HCT116 (cell line): ENCODE measurements around the gene JADE1.

ENCODE experiments used
- CTCF ChIP-seq, 3 experiments: fragments of 200-600 bp in 1 of 3; sonication (generic) in 1 of 3; IDR thresholded peaks in 2 of 3; conservative IDR thresholded peaks in 1 of 3; 2 replicates each; pipeline ENCODE4 v1.5.1; 2012 to 2017; ENCODE audit warnings: low read depth in 2 of 3, low read length in 2 of 3, antibody characterized with exemption in 1 of 3, borderline replicate concordance in 1 of 3, control low read depth in 1 of 3, mild to moderate bottlenecking in 1 of 3, mixed read lengths in 1 of 3, mixed run types in 1 of 3, moderate library complexity in 1 of 3; ENCODE audit not compliant: insufficient read depth in 1 of 3
- POLR2AphosphoS5 ChIP-seq: IDR thresholded peaks from 2 replicates; pipeline ENCODE4 v1.6.1; 2011; ENCODE audit warnings: mild to moderate bottlenecking, low read depth, low read length, moderate library complexity

- TF ChIP-seq POLR2AphosphoS5 (no peak), CTCF (IDR thresholded peaks at IDR 0.05 in 2 of 3, conservative IDR thresholded peaks at IDR 0.05 in 1 of 3; ENCODE audit: borderline replicate concordance in 1 of 3, insufficient read depth in 1 of 3, low read depth in 2 of 3, low read length in 2 of 3) (no peak)
These were observed 39.0 kb downstream of the JADE1 start for GRCh38 chr4:128848461-128848860.
